K562 (cell line): Measurements from ENCODE around the gene ZNF180.

Experiments used
- CBX2 ChIP-seq: fragments of 200-600 bp; sonication (generic); IDR thresholded peaks from one replicate; pipeline ENCODE4 v1.6.1; 2012; ENCODE audit warnings: mild to moderate bottlenecking, low read length, inconsistent platforms; ENCODE audit not compliant: insufficient read depth, poor library complexity, severe bottlenecking
- GATA2 ChIP-seq: sonication (generic); formaldehyde crosslinking; IDR thresholded peaks from 2 replicates; pipeline ENCODE4 v1.4.0; 2020; ENCODE audit warnings: mild to moderate bottlenecking, missing genetic modification reagents
- POLR3A ChIP-seq: IDR thresholded peaks from 2 replicates; pipeline ENCODE4 v1.6.1; 2011; ENCODE audit warnings: borderline replicate concordance, mild to moderate bottlenecking, moderate library complexity; ENCODE audit not compliant: insufficient read length, insufficient read depth; ENCODE audit errors: extremely low read depth
- RBBP5 ChIP-seq: fragments of 200-600 bp; sonication (generic); IDR thresholded peaks from 2 replicates; pipeline ENCODE4 v1.6.1; 2012; ENCODE audit warnings: borderline replicate concordance, mild to moderate bottlenecking, low read length, control low read depth, inconsistent platforms; ENCODE audit not compliant: insufficient read depth, poor library complexity, severe bottlenecking
- RBM39 ChIP-seq: fragments of 200-400 bp; formaldehyde crosslinking; optimal IDR thresholded peaks from 2 replicates; pipeline ENCODE3; 2018; ENCODE audit warnings: low read depth, low read length
- REST ChIP-seq, 2 experiments: fragments of 450-650 bp; formaldehyde crosslinking in 1 of 2; IDR thresholded peaks; 2 replicates each; pipeline versions ENCODE4 v1.4.0 to v1.6.1; 2014 to 2020; ENCODE audit warnings: mild to moderate bottlenecking in 2 of 2, borderline replicate concordance in 1 of 2, low read depth in 1 of 2
- SMARCC2 ChIP-seq: fragments of 450-650 bp; IDR thresholded peaks from 2 replicates; pipeline ENCODE4 v1.6.1; 2017; ENCODE audit warnings: antibody characterized with exemption, moderate library complexity, mild to moderate bottlenecking, low read depth
- TEAD4 ChIP-seq, 2 experiments: sonication (generic) in 1 of 2; formaldehyde crosslinking in 1 of 2; IDR thresholded peaks; 2 replicates each; pipeline versions ENCODE4 v1.6.1 to v1.8.0; 2012 to 2022; ENCODE audit warnings: borderline replicate concordance in 1 of 2, inconsistent platforms in 1 of 2, low read length in 1 of 2, mild to moderate bottlenecking in 1 of 2, missing genetic modification reagents in 1 of 2
- ZNF384 ChIP-seq: IDR thresholded peaks from 2 replicates; pipeline ENCODE4 v1.6.1; 2012; ENCODE audit warnings: low read depth, low read length, improper control_type of control experiment
- ZNF449 ChIP-seq: fragments of 250-450 bp; sonication (Bioruptor Pico); IDR thresholded peaks from 2 replicates; pipeline ENCODE4 v1.8.0; 2022; ENCODE audit warnings: moderate library complexity, mild to moderate bottlenecking, inconsistent platforms
- TF ChIP-seq, protein P1 (sequence below), 3 experiments: IDR thresholded peaks in 2 of 3; conservative IDR thresholded peaks in 1 of 3; 2 replicates each; pipeline ENCODE4 v1.5.1; 2011 to 2012; ENCODE audit warnings: low read length in 3 of 3, mild to moderate bottlenecking in 3 of 3, control low read depth in 2 of 3, improper control_type of control experiment in 1 of 3, inconsistent platforms in 1 of 3, low read depth in 1 of 3, mixed read lengths in 1 of 3, moderate library complexity in 1 of 3; ENCODE audit not compliant: insufficient read depth in 2 of 3
- TF ChIP-seq, protein P2 (sequence below), 2 experiments: IDR thresholded peaks; 2 replicates each; pipeline ENCODE4 v1.6.1; 2011; ENCODE audit warnings: borderline replicate concordance in 1 of 2, control low read depth in 1 of 2, low read depth in 1 of 2, low read length in 1 of 2, mild to moderate bottlenecking in 1 of 2, mixed read lengths in 1 of 2, moderate library complexity in 1 of 2; ENCODE audit not compliant: insufficient read depth in 1 of 2, insufficient read length in 1 of 2, poor library complexity in 1 of 2, severe bottlenecking in 1 of 2; ENCODE audit errors: extremely low read depth in 1 of 2

GRCh38 chr19:44540736-44541135 is 40.4 kb upstream of the ZNF180 start:
- TF ChIP-seq TEAD4 (IDR thresholded peaks at IDR 0.05; ENCODE audit: low read length) (no peak), TEAD4 (CRISPR knock-in tag; IDR thresholded peaks at IDR 0.05; ENCODE audit: borderline replicate concordance) (no peak), SMARCC2 (no peak), CBX2 (no peak), REST (IDR thresholded peaks at IDR 0.05; ENCODE audit: borderline replicate concordance) (no peak), REST (CRISPR knock-in tag; IDR thresholded peaks at IDR 0.05; ENCODE audit: low read depth) (no peak), POLR3A (no peak), ZNF449 (CRISPR knock-in tag) (no peak), RBM39 (no peak), GATA2 (CRISPR knock-in tag) (no peak), RBBP5 (no peak), ZNF384 (no peak)
- TF ChIP-seq, protein P1, sequence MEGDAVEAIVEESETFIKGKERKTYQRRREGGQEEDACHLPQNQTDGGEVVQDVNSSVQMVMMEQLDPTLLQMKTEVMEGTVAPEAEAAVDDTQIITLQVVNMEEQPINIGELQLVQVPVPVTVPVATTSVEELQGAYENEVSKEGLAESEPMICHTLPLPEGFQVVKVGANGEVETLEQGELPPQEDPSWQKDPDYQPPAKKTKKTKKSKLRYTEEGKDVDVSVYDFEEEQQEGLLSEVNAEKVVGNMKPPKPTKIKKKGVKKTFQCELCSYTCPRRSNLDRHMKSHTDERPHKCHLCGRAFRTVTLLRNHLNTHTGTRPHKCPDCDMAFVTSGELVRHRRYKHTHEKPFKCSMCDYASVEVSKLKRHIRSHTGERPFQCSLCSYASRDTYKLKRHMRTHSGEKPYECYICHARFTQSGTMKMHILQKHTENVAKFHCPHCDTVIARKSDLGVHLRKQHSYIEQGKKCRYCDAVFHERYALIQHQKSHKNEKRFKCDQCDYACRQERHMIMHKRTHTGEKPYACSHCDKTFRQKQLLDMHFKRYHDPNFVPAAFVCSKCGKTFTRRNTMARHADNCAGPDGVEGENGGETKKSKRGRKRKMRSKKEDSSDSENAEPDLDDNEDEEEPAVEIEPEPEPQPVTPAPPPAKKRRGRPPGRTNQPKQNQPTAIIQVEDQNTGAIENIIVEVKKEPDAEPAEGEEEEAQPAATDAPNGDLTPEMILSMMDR (IDR thresholded peaks at IDR 0.05 in 2 of 3, conservative IDR thresholded peaks at IDR 0.05 in 1 of 3; ENCODE audit: insufficient read depth in 2 of 3, low read depth in 1 of 3, low read length in 3 of 3): no peak
- TF ChIP-seq, protein P2, sequence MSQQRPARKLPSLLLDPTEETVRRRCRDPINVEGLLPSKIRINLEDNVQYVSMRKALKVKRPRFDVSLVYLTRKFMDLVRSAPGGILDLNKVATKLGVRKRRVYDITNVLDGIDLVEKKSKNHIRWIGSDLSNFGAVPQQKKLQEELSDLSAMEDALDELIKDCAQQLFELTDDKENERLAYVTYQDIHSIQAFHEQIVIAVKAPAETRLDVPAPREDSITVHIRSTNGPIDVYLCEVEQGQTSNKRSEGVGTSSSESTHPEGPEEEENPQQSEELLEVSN (IDR thresholded peaks at IDR 0.05; ENCODE audit: borderline replicate concordance in 1 of 2, extremely low read depth in 1 of 2, insufficient read depth in 1 of 2, insufficient read length in 1 of 2, low read depth in 1 of 2, low read length in 1 of 2, poor library complexity in 1 of 2, severe bottlenecking in 1 of 2): no peak
